Measurements from ENCODE around the gene BAHD1. TPM values are rescaled to one million over a fixed set of nuclear protein-coding genes. Genes with fewer than 3 reads are reported as not detected.

Gene BAHD1
- total and polyA plus RNA-seq, 2 experiments from 2014 or later: 11.2 to 40.1 TPM

DNA sequence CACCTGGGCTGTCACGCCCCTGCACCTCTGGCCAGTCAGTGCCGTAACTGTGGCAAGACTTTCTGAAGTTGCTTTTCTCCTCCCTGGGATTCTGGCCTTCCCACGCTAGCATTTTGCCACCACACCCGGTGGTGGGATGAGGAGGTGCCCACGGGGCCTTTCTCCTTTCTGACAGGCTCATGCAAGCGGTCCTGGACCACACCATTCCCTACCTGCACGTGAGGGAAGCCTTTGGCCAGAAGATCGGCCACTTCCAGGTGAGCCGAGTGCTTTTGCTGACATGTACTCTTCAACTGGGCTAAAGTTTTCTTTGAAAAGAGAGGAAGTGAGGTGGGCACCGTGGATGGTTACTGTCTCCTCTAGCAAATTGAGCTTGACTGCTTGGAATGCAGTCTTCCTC is 25.5 kb upstream of the BAHD1 start:
- Histone ChIP-seq H3K4me3 (no peak overlapping the region), H3K27ac (ENCODE audit: low read depth) (no peak overlapping the region), H3K4me1 (ENCODE audit: insufficient read depth) (0 out of 2 replicates have a peak, but pooled peaks cover under 1% of the 10 kb centered on the region), H3K36me3 (ENCODE audit: insufficient read depth) (peaks cover 40% of the 10 kb centered on the region), H3F3A (replicated peaks; ENCODE audit: low read depth) (peaks cover 8% of the 10 kb centered on the region), H3K4me2 (no peak overlapping the region), H3K9me2 (ENCODE audit: insufficient read depth) (no peaks in the 10 kb centered on the region), H4K20me1 (replicated peaks; ENCODE audit: insufficient read depth) (no peaks in the 10 kb centered on the region; the same call in 1 of the 2 replicates), H2AFZ (no peak overlapping the region), H3K79me2 (replicated peaks; ENCODE audit: insufficient read depth) (no peaks in the 10 kb centered on the region), H3K27me3 (ENCODE audit: insufficient read depth) (no peaks in the 10 kb centered on the region)
- peaks cover 7% of the 10 kb centered on the region for H3K27me3 Mint-ChIP-seq (ENCODE audit: insufficient read depth, low read depth, poor library complexity)
- H3K27ac Mint-ChIP-seq: no peak overlapping the region
- H3K9me3 Mint-ChIP-seq: no peaks in the 10 kb centered on the region
- H3K4me3 Mint-ChIP-seq: no peak overlapping the region
- no peaks in the 10 kb centered on the region for H3K4me1 Mint-ChIP-seq
- H3K36me3 Mint-ChIP-seq (ENCODE audit: low read depth): peaks cover 72% of the 10 kb centered on the region
- DNase-seq (ENCODE audit: low spot score) (no peak), ATAC-seq (no peak)
- TF ChIP-seq, protein P1, sequence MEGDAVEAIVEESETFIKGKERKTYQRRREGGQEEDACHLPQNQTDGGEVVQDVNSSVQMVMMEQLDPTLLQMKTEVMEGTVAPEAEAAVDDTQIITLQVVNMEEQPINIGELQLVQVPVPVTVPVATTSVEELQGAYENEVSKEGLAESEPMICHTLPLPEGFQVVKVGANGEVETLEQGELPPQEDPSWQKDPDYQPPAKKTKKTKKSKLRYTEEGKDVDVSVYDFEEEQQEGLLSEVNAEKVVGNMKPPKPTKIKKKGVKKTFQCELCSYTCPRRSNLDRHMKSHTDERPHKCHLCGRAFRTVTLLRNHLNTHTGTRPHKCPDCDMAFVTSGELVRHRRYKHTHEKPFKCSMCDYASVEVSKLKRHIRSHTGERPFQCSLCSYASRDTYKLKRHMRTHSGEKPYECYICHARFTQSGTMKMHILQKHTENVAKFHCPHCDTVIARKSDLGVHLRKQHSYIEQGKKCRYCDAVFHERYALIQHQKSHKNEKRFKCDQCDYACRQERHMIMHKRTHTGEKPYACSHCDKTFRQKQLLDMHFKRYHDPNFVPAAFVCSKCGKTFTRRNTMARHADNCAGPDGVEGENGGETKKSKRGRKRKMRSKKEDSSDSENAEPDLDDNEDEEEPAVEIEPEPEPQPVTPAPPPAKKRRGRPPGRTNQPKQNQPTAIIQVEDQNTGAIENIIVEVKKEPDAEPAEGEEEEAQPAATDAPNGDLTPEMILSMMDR (conservative IDR thresholded peaks at IDR 0.05; ENCODE audit: low read depth in 2 of 2): no peak
- TF ChIP-seq EZH2phosphoT487 (IDR thresholded peaks at IDR 0.05; ENCODE audit: unreplicated experiment) (no peak), JUNB (IDR thresholded peaks at IDR 0.05; ENCODE audit: unreplicated experiment) (no peak), CREB1 (CRISPR knock-in tag; IDR thresholded peaks at IDR 0.05; ENCODE audit: low read depth) (no peak), POLR2AphosphoS5 (IDR thresholded peaks at IDR 0.05; ENCODE audit: low read depth) (no peak), STAT1 (IDR thresholded peaks at IDR 0.05; ENCODE audit: unreplicated experiment) (no peak), EZH2 (IDR thresholded peaks at IDR 0.05; ENCODE audit: low read depth, unreplicated experiment) (no peak), ZNF114 (CRISPR knock-in tag; IDR thresholded peaks at IDR 0.05) (no peak), NANOG (IDR thresholded peaks at IDR 0.05; ENCODE audit: borderline replicate concordance) (no peak), ZNF331 (CRISPR knock-in tag; IDR thresholded peaks at IDR 0.05; ENCODE audit: low read depth) (no peak)
- TF ChIP-seq, protein P2, sequence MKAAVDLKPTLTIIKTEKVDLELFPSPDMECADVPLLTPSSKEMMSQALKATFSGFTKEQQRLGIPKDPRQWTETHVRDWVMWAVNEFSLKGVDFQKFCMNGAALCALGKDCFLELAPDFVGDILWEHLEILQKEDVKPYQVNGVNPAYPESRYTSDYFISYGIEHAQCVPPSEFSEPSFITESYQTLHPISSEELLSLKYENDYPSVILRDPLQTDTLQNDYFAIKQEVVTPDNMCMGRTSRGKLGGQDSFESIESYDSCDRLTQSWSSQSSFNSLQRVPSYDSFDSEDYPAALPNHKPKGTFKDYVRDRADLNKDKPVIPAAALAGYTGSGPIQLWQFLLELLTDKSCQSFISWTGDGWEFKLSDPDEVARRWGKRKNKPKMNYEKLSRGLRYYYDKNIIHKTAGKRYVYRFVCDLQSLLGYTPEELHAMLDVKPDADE (IDR thresholded peaks at IDR 0.05): no peak
- TF ChIP-seq, protein P3, sequence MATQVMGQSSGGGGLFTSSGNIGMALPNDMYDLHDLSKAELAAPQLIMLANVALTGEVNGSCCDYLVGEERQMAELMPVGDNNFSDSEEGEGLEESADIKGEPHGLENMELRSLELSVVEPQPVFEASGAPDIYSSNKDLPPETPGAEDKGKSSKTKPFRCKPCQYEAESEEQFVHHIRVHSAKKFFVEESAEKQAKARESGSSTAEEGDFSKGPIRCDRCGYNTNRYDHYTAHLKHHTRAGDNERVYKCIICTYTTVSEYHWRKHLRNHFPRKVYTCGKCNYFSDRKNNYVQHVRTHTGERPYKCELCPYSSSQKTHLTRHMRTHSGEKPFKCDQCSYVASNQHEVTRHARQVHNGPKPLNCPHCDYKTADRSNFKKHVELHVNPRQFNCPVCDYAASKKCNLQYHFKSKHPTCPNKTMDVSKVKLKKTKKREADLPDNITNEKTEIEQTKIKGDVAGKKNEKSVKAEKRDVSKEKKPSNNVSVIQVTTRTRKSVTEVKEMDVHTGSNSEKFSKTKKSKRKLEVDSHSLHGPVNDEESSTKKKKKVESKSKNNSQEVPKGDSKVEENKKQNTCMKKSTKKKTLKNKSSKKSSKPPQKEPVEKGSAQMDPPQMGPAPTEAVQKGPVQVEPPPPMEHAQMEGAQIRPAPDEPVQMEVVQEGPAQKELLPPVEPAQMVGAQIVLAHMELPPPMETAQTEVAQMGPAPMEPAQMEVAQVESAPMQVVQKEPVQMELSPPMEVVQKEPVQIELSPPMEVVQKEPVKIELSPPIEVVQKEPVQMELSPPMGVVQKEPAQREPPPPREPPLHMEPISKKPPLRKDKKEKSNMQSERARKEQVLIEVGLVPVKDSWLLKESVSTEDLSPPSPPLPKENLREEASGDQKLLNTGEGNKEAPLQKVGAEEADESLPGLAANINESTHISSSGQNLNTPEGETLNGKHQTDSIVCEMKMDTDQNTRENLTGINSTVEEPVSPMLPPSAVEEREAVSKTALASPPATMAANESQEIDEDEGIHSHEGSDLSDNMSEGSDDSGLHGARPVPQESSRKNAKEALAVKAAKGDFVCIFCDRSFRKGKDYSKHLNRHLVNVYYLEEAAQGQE (IDR thresholded peaks at IDR 0.05; ENCODE audit: unreplicated experiment): no peak
- TF ChIP-seq, protein P4, sequence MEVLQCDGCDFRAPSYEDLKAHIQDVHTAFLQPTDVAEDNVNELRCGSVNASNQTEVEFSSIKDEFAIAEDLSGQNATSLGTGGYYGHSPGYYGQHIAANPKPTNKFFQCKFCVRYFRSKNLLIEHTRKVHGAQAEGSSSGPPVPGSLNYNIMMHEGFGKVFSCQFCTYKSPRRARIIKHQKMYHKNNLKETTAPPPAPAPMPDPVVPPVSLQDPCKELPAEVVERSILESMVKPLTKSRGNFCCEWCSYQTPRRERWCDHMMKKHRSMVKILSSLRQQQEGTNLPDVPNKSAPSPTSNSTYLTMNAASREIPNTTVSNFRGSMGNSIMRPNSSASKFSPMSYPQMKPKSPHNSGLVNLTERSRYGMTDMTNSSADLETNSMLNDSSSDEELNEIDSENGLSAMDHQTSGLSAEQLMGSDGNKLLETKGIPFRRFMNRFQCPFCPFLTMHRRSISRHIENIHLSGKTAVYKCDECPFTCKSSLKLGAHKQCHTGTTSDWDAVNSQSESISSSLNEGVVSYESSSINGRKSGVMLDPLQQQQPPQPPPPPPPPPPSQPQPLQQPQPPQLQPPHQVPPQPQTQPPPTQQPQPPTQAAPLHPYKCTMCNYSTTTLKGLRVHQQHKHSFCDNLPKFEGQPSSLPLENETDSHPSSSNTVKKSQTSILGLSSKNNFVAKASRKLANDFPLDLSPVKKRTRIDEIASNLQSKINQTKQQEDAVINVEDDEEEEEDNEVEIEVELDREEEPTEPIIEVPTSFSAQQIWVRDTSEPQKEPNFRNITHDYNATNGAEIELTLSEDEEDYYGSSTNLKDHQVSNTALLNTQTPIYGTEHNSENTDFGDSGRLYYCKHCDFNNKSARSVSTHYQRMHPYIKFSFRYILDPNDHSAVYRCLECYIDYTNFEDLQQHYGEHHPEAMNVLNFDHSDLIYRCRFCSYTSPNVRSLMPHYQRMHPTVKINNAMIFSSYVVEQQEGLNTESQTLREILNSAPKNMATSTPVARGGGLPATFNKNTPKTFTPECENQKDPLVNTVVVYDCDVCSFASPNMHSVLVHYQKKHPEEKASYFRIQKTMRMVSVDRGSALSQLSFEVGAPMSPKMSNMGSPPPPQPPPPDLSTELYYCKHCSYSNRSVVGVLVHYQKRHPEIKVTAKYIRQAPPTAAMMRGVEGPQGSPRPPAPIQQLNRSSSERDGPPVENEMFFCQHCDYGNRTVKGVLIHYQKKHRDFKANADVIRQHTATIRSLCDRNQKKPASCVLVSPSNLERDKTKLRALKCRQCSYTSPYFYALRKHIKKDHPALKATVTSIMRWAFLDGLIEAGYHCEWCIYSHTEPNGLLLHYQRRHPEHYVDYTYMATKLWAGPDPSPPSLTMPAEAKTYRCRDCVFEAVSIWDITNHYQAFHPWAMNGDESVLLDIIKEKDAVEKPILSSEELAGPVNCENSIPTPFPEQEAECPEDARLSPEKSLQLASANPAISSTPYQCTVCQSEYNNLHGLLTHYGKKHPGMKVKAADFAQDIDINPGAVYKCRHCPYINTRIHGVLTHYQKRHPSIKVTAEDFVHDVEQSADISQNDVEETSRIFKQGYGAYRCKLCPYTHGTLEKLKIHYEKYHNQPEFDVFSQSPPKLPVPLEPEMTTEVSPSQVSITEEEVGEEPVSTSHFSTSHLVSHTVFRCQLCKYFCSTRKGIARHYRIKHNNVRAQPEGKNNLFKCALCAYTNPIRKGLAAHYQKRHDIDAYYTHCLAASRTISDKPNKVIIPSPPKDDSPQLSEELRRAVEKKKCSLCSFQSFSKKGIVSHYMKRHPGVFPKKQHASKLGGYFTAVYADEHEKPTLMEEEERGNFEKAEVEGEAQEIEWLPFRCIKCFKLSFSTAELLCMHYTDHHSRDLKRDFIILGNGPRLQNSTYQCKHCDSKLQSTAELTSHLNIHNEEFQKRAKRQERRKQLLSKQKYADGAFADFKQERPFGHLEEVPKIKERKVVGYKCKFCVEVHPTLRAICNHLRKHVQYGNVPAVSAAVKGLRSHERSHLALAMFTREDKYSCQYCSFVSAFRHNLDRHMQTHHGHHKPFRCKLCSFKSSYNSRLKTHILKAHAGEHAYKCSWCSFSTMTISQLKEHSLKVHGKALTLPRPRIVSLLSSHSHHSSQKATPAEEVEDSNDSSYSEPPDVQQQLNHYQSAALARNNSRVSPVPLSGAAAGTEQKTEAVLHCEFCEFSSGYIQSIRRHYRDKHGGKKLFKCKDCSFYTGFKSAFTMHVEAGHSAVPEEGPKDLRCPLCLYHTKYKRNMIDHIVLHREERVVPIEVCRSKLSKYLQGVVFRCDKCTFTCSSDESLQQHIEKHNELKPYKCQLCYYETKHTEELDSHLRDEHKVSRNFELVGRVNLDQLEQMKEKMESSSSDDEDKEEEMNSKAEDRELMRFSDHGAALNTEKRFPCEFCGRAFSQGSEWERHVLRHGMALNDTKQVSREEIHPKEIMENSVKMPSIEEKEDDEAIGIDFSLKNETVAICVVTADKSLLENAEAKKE (CRISPR knock-in tag; IDR thresholded peaks at IDR 0.05): no peak

All from GM23338 (cell line).